Mammary epithelial cell (primary cell): ENCODE results near the gene SPECC1L.

Experiments used
- CTCF ChIP-seq, 2 donors: IDR thresholded peaks in 1 of 2; conservative IDR thresholded peaks in 1 of 2; 2 replicates each; pipeline ENCODE4 v1.5.1; 2011 to 2012; ENCODE audit warnings: inconsistent platforms in 2 of 2, low read length in 2 of 2, mild to moderate bottlenecking in 2 of 2, control low read depth in 1 of 2, low read depth in 1 of 2; ENCODE audit not compliant: insufficient read depth in 1 of 2; ENCODE audit errors: extremely low read depth in 1 of 2
- EZH2 ChIP-seq: IDR thresholded peaks from 2 replicates; pipeline ENCODE4 v1.6.1; 2012; ENCODE audit warnings: low read length, inconsistent platforms, borderline replicate concordance

GRCh38 chr22:24407884-24408283 lies 137.3 kb downstream of the SPECC1L start:
- TF ChIP-seq CTCF (conservative IDR thresholded peaks at IDR 0.05 in 1 of 2, IDR thresholded peaks at IDR 0.05 in 1 of 2; ENCODE audit: extremely low read depth in 1 of 2, insufficient read depth in 1 of 2, low read depth in 1 of 2, low read length in 2 of 2) (no peak), EZH2 (no peak)
